HEK293 (cell line): ENCODE measurements around the gene INTS7.

Experiments used
- YY1 ChIP-seq: fragments of 450-650 bp; formaldehyde crosslinking; IDR thresholded peaks from 2 replicates; pipeline ENCODE4 v1.5.1; 2018; ENCODE audit warnings: missing biosample characterization, missing genetic modification characterization
- ZBTB21 ChIP-seq: fragments of 450-650 bp; formaldehyde crosslinking; IDR thresholded peaks from 2 replicates; pipeline ENCODE4 v1.5.1; 2017; ENCODE audit warnings: missing biosample characterization, missing genetic modification characterization
- ZNF639 ChIP-seq: fragments of 450-650 bp; formaldehyde crosslinking; IDR thresholded peaks from 2 replicates; pipeline ENCODE4 v1.5.1; 2016; ENCODE audit warnings: missing biosample characterization, missing genetic modification characterization

GRCh38 chr1:211947396-211948295 lies 87.7 kb downstream of the INTS7 start:
- no peak for TF ChIP-seq YY1
- TF ChIP-seq ZBTB21 (tag by site-specific recombination) = no peak
- no peak for TF ChIP-seq ZNF639
